NCI-H1694 treated with DMSO at 0.1 percent for 48 hours (cell line): ENCODE results near the gene GP1BA.

Source experiments
- DNase-seq: peaks from one replicate; lab custom pipeline; 2025; lab: John Stamatoyannopoulos, UW

The GP1BA gene

DNA sequence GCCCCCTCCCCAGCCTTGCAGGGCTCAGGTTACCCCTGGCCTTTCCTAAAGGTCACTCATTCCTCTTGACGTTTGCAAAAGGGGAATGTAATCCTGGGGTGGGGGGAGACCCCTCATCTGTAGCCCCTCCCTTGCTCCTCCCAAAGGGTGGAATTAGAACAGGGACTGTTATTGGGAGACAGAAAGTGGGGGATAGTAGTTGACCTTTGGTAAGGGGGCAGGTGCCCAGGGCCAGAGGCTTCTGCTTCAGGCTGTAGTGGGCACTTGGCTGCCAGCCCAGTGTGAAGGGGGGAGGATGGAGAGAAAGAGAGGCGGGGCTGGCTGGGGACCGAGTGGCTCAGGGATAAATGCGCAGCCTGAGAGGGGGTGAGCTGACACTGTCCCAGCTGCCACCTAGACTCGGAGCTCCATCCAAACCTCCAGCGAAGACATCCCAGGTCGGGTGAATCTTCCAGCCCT is 18.7 kb downstream of the GP1BA start, which contains the start of gene ENO3:
Gene ENO3 (plus strand): TSS at position 374 of the 459 bp plus-strand sequence. CDS start 711 bp downstream, outside the sequence.
- DNase-seq = peak; percentile 33

- no peak for DNase-seq
Measured at GRCh38 chr17:4951486-4951885, 19.4 kb downstream of the GP1BA start.

DNA sequence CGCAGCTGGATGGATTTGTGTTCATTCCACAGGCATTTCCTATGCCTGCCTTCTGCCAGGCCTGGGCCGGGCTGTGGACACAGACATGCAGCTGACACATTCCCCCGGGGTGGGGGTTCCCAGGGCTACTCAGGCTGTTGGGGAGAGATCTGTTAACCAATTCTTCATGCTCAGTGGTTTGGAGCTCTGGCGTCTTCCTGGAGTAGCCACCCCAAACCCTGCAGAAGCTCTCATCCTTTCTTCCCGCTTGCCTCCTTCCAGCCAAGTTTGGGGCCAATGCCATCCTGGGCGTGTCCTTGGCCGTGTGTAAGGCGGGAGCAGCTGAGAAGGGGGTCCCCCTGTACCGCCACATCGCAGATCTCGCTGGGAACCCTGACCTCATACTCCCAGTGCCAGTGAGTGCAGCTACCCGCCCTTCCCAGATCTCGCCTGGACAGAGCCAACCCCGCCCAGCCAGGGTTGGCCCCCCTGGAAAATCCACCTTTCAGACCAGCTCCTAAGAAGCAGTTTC is 21.4 kb downstream of the GP1BA start:
- no peak for DNase-seq

DNA sequence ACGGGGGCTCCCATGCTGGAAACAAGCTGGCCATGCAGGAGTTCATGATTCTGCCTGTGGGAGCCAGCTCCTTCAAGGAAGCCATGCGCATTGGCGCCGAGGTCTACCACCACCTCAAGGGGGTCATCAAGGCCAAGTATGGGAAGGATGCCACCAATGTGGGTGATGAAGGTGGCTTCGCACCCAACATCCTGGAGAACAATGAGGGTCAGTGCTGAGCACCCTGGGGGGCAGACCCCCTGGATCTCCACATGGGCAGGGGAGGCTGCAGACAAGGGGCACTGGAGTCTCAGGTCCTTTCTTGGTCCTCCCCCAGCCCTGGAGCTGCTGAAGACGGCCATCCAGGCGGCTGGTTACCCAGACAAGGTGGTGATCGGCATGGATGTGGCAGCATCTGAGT is 23.0 kb downstream of the GP1BA start:
- DNase-seq = no peak

- no peak for DNase-seq
Measured at GRCh38 chr17:4956493-4957061, 24.5 kb downstream of the GP1BA start.

- DNase-seq = no peak
Measured at GRCh38 chr17:4958102-4958501, 26.0 kb downstream of the GP1BA start.

- no peak for DNase-seq
Measured at GRCh38 chr17:4959261-4959965, 27.3 kb downstream of the GP1BA start.

- no peak for DNase-seq
Measured at GRCh38 chr17:4960279-4960922, 28.3 kb downstream of the GP1BA start.

DNA sequence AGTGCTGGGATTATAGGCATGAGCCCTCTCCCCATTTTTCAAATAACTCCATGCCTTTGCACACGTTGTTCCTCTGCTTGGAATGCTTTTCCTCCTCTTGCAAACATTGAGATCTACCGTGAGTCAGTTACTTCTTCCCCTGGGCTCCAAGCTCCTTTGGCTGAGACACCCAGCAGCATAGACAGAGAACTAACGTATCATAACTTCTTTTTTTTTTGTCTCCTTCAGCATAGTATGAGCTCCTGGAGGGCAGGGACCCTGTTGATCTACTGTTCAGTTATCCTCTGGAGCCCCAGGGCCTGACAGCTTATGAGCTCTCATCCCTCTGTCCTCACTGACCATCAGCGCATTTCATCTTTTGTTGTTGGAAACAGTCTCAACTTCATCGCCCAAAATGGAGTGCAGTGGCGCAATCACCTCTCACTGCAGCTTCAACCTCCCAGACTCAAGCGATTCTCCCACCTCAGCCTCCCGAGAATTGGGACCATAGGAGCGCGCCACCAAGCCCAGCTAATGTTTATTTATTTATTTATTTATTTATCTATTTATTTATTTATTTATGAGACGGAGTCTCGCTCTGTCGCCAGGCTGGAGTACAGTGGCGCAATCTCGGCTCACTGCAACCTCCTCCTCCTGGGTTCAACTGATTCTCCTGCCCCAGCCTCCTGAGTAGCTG is 33.4 kb downstream of the GP1BA start:
- no peak for DNase-seq

GRCh38 chr17:4966844-4967538 is 34.9 kb downstream of the GP1BA start:
- peak; percentile 99 for DNase-seq

DNA sequence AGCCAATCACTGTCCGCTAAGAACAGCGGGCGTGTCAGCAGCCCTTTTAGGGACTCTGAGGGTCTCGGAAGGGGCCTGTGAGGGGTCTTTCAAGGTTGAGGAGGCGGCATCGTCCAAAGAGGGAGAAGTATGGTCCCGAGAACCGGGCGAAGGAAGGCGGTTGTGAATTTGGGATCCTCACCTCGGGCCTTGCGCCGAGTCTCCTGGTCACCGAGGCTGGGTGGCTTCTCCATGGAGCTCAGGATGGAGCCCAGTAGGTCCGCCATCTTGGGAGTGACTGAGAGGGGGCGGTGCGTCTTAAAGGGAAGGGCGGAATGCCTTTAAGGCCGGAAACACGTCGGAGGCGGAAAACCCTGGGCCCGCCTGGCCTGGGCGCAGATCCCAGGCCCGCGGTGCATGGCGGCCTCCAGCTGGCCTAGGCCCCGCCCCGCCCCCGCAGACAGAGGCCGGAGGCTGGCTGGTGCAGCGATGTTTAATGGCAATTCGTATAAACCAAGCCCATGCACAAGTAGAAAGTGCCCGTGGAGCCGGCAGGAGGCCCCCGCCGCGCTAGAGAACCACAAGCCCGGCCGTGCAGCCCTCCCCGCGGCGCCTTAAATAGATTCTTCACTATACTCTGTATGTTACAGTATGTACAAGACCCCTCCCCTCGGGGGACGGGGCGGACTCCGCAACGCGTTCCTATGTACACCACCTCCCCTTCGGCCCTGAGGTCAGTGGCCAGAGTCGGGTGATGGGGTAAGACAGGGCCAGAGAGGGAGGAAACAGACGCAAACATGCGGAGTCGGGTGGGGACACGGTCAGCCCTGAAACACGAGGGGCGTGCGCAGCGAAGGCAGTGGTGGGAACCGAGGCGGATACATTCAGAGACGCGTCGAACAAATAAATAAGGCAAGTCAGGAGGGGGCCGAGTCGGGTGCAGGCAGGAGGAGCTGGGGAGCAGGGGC is 35.7 kb downstream of the GP1BA start, which contains the start of gene SPAG7:
Gene SPAG7 (minus strand): TSS at position 279 of the 947 bp plus-strand sequence. CDS start 13 bp downstream, at position 266.
- peak; percentile 97 for DNase-seq

GRCh38 chr17:4968486-4969046 is 36.5 kb downstream of the GP1BA start:
- DNase-seq = no peak

- no peak for DNase-seq
Measured at GRCh38 chr17:4969047-4969550, 37.0 kb downstream of the GP1BA start.

GRCh38 chr17:4969551-4970173 is 37.6 kb downstream of the GP1BA start:
- DNase-seq = no peak

DNA sequence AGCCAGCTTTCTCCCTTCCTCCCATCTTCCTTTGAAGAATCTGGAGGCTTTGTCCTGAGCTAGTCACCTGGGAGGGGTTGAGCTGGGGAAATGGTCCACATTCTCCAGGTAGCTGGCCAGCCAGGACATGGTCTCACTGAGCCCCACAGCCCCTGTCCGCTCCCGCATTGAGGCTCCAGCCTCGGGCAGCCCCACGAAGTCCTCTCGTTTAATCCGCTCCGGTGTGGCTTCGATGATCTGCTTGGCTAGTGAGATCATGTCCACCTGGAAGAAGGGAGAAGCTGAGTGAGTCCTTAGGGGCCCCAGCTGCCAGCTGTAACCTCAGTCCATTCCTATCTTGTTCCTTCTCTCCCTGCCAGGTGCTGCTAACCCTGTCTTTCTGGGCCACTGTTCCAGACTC is 38.2 kb downstream of the GP1BA start:
- no peak for DNase-seq

- DNase-seq = no peak
Measured at GRCh38 chr17:4971826-4972225, 39.7 kb downstream of the GP1BA start.

DNA sequence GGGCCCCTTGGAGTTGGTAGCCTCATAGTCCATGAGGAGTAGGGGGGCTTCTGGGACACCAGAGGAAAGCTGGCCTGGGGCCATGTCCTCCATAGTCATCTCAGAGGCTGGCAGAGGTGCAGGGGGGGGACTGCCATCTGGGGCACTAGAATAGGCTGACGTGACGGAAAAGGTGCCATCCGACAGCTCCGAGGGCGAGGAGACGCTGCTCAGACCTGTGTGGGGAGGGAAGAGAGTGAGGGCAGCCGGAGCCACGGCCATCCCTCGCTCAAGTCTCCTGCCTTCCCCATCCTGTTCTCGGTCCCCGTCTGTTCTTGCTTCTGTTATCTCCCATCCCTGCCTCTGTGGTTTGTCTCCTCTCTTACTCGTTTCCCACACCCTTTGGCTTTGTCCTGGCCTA is 40.2 kb downstream of the GP1BA start:
- DNase-seq = no peak

- DNase-seq = no peak
Measured at GRCh38 chr17:4972752-4973151, 40.7 kb downstream of the GP1BA start.
